ENCODE results near the gene PKP2. TPM values are rescaled to one million over a fixed set of nuclear protein-coding genes. Genes with fewer than 3 reads are reported as not detected.

Gene PKP2
- total and polyA plus RNA-seq, 2 of the 13 experiments (the other 11 are each of a cell fraction or from before 2014, with no cell fraction given): 15.1 to 25.3 TPM

DNA sequence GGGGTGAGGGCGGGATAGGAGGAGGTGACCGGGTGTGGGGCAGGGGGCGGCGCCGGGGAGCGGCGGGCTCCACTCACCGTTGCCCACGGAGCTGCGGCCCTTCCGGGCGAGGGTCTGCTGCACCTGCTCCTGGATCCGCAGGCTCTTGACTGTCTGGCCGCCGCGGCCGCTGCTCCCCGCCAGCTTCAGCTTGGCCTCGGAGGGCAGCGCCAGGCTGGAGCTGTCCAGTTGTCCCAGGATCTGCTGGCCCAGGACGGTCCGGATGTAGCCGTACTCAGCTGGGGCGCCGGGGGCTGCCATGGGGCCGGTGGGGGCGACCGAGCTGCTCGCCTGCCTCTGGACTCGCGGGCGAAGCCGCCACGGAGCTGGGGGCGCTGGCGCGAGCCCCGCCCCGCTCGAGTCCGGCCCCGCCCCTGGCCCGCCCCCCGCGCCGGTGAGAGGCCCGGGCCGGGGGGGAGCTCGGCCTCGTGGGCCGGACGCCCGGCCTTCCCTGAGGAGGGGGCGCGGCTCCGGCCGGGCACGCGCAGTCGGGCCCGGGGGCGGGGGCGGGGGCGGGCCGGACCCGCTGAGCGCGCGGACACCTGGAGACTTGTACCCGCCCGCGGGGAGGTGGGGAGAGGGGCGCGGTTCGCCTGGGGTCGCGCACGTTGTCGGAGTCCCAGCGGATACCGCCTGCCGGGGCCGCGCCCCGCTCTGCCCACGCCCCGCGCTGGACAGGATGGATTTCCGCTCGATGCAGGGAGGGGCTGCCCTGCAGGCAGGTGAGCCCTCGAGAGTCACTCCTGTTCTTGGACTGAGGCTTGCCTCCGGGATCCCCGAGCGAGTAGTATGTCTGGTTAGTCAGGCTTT is at the start of gene PKP2 (continued):
- TF ChIP-seq, protein P1, sequence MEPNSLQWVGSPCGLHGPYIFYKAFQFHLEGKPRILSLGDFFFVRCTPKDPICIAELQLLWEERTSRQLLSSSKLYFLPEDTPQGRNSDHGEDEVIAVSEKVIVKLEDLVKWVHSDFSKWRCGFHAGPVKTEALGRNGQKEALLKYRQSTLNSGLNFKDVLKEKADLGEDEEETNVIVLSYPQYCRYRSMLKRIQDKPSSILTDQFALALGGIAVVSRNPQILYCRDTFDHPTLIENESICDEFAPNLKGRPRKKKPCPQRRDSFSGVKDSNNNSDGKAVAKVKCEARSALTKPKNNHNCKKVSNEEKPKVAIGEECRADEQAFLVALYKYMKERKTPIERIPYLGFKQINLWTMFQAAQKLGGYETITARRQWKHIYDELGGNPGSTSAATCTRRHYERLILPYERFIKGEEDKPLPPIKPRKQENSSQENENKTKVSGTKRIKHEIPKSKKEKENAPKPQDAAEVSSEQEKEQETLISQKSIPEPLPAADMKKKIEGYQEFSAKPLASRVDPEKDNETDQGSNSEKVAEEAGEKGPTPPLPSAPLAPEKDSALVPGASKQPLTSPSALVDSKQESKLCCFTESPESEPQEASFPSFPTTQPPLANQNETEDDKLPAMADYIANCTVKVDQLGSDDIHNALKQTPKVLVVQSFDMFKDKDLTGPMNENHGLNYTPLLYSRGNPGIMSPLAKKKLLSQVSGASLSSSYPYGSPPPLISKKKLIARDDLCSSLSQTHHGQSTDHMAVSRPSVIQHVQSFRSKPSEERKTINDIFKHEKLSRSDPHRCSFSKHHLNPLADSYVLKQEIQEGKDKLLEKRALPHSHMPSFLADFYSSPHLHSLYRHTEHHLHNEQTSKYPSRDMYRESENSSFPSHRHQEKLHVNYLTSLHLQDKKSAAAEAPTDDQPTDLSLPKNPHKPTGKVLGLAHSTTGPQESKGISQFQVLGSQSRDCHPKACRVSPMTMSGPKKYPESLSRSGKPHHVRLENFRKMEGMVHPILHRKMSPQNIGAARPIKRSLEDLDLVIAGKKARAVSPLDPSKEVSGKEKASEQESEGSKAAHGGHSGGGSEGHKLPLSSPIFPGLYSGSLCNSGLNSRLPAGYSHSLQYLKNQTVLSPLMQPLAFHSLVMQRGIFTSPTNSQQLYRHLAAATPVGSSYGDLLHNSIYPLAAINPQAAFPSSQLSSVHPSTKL (CRISPR knock-in tag; IDR thresholded peaks at IDR 0.05): peak; percentile 45; the same call in 1 of the 2 replicates
- peak; percentile 39; the same call in 1 of the 2 replicates for TF ChIP-seq KDM2A (CRISPR knock-in tag; IDR thresholded peaks at IDR 0.05; ENCODE audit: borderline replicate concordance, low read depth)
- TF ChIP-seq PHF21A (CRISPR knock-in tag; IDR thresholded peaks at IDR 0.05): peak; percentile 44
- TF ChIP-seq TAF1 (CRISPR knock-in tag; IDR thresholded peaks at IDR 0.05): peak; percentile 55
- TF ChIP-seq ZBTB8A (CRISPR knock-in tag; IDR thresholded peaks at IDR 0.05; ENCODE audit: borderline replicate concordance, low read depth): no peak; the same call in 1 of the 2 replicates
- TF ChIP-seq, protein P2, sequence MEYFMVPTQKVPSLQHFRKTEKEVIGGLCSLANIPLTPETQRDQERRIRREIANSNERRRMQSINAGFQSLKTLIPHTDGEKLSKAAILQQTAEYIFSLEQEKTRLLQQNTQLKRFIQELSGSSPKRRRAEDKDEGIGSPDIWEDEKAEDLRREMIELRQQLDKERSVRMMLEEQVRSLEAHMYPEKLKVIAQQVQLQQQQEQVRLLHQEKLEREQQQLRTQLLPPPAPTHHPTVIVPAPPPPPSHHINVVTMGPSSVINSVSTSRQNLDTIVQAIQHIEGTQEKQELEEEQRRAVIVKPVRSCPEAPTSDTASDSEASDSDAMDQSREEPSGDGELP (IDR thresholded peaks at IDR 0.05; ENCODE audit: borderline replicate concordance, low read depth): peak; percentile 11; the same call in 1 of the 2 replicates

- in situ Hi-C loops (cut with HindIII; ENCODE audit: extremely low pct_ligation_motif_present, low pct_unique_long_range_greater_than_20kb) (loop anchor here (25.0 kb wide), 2 partner anchors 1068 to 1268 kb away; partner anchors contain the start of gene ALG10), intact Hi-C loops (cut with micrococcal nuclease; ENCODE audit: unreplicated experiment) (no loop called here)
- no peak overlapping the region for H3K4me3 ChIP-seq (replicated peaks in 1 of 3; ENCODE audit: insufficient read depth in 1 of 3, low read depth in 2 of 3, low read length in 3 of 3)
- 25% methylated on average over 6 of the region's 6 CpGs for WGBS (ENCODE audit: low lambda C conversion rate)
- H4K20me1 ChIP-seq (ENCODE audit: insufficient read depth, low read length): no peaks in the 10 kb centered on the region
- H3K36me3 ChIP-seq (replicated peaks in 1 of 2; ENCODE audit: control insufficient read depth in 1 of 2, insufficient read depth in 2 of 2, low read length in 2 of 2): no peaks in the 10 kb centered on the region
- no peak overlapping the region for H2AFZ ChIP-seq (ENCODE audit: low read length)
- no peak overlapping the region for H3K27ac ChIP-seq (ENCODE audit: extremely low read length, insufficient read depth, low read length)
- H3K27me3 ChIP-seq (ENCODE audit: control insufficient read depth in 1 of 2, insufficient read depth in 2 of 2, low read length in 2 of 2): no peaks in the 10 kb centered on the region
- POLR2A ChIA-PET: no interaction called here
- BruUV-seq (replicated peaks): no TSS peak
- H3K4me1 ChIP-seq (ENCODE audit: insufficient read depth, low read length): no peaks in the 10 kb centered on the region
- FAIRE-seq (no peak), ATAC-seq (peak; percentile 38; the same call in 1 of the 3 replicates), DNase-seq (ENCODE audit: low spot score) (no peak)
- H3K79me2 ChIP-seq (ENCODE audit: insufficient read depth, low read length): no peaks in the 10 kb centered on the region
- H3K9me3 ChIP-seq (ENCODE audit: low read length): no peaks in the 10 kb centered on the region
- CTCF ChIA-PET (ENCODE audit: low intra/inter-chr PET ratio, low total read pairs): no interaction called here
- H3K9ac ChIP-seq (ENCODE audit: insufficient read depth, low read depth, low read length): no peak overlapping the region
- TF ChIP-seq TGIF2 (CRISPR knock-in tag; IDR thresholded peaks at IDR 0.05) (no peak), ZNF18 (CRISPR knock-in tag; IDR thresholded peaks at IDR 0.05; ENCODE audit: insufficient replicate concordance) (no peak), CBX1 (IDR thresholded peaks at IDR 0.05; ENCODE audit: low read depth) (no peak), RELA (CRISPR knock-in tag; IDR thresholded peaks at IDR 0.05) (no peak)
- H3K4me2 ChIP-seq (ENCODE audit: low read depth, low read length): no peak overlapping the region
Measured at GRCh38 chr12:32944195-32944594, 47.6 kb upstream of the PKP2 start.
